HG03066 (cell line): ENCODE measurements around the gene MINDY1.

Experiments
- ATAC-seq: cut with Tn5 transposase; IDR thresholded peaks from one replicate; pipeline ENCODE4 v1.9.1; 2021; ENCODE audit warnings: low read depth; ENCODE audit not compliant: unreplicated experiment

The MINDY1 gene

GRCh38 chr1:150969626-150970025, 37.1 kb downstream of the MINDY1 start:
- no peak for ATAC-seq

GRCh38 chr1:150968491-150968890, 38.2 kb downstream of the MINDY1 start:
- no peak for ATAC-seq

GRCh38 chr1:150967936-150968335, 38.8 kb downstream of the MINDY1 start:
- no peak for ATAC-seq

GRCh38 chr1:150966011-150966410, 40.7 kb downstream of the MINDY1 start:
- ATAC-seq, result no peak

GRCh38 chr1:150965605-150966004, 41.1 kb downstream of the MINDY1 start:
- ATAC-seq, result no peak

- no peak for ATAC-seq
These were observed 42.6 kb downstream of the MINDY1 start for GRCh38 chr1:150964164-150964489.

- no peak for ATAC-seq
These were observed 43.2 kb downstream of the MINDY1 start for GRCh38 chr1:150963321-150964163.

- no peak for ATAC-seq
These were observed 44.9 kb downstream of the MINDY1 start for GRCh38 chr1:150961756-150962155.

- no peak for ATAC-seq
These were observed 46.1 kb downstream of the MINDY1 start for GRCh38 chr1:150960646-150961045.

GRCh38 chr1:150957666-150958065, 49.0 kb downstream of the MINDY1 start:
- ATAC-seq, result no peak

GRCh38 chr1:150955280-150955679, 51.4 kb downstream of the MINDY1 start:
- ATAC-seq, result no peak

- ATAC-seq, result no peak
These were observed 52.0 kb downstream of the MINDY1 start for GRCh38 chr1:150954708-150955107.
